Stomach (tissue), 4 donors: ENCODE measurements around the gene SIT1.
"Not testable (repeated sequence)": the region's sequence is repeated elsewhere in the genome, so short reads cannot be mapped to it uniquely, and the experiment has no call there.

Source experiments
- CTCF ChIP-seq, 7 experiments: fragments of 450-650 bp in 4 of 7; fragments of 200-600 bp in 3 of 7; sonication (generic) in 3 of 7; IDR thresholded peaks; one replicate each; pipeline ENCODE4 v1.5.1; 2016 to 2019; ENCODE audit warnings: antibody characterized with exemption in 7 of 7, control low read depth in 2 of 7, mild to moderate bottlenecking in 1 of 7
- POLR2AphosphoS5 ChIP-seq, 3 donors: sonication (generic); formaldehyde crosslinking; IDR thresholded peaks; one replicate each; pipeline ENCODE4 v1.6.1; 2016; ENCODE audit warnings: antibody characterized with exemption in 3 of 3

GRCh38 chr9:35640431-35640830 is 10.3 kb downstream of the SIT1 start:
- not testable (repeated sequence) for TF ChIP-seq POLR2AphosphoS5, CTCF (IDR thresholded peaks at IDR 0.05)
